ENCODE data around the gene ITGA1.

GRCh38 chr5:52846182-52846842 is 58.6 kb downstream of the ITGA1 start:
- TF ChIP-seq CTCF (IDR thresholded peaks at IDR 0.05; ENCODE audit: low read length) = no peak
- TF ChIP-seq EZH2 (optimal IDR thresholded peaks at IDR 0.05; ENCODE audit: low read depth, low read length) = no peak
